OCI-LY7 (cell line): ENCODE measurements around the gene ARL3. TPM values are rescaled to one million over a fixed set of nuclear protein-coding genes. Genes with fewer than 3 reads are reported as not detected.

Experiments
- BruUV-seq: library from RNA; stranded (reverse); fragments of 400-500 nt; replicated peaks from 2 replicates; lab custom pipeline; 2021; lab: Mats Ljungman, UMichigan
- CTCF ChIA-PET: fragments of 300-600 bp; sonication (Branson Sonifier 250); formaldehyde crosslinking; loops from one replicate; lab custom pipeline; 2022; ENCODE audit warnings: antibody characterized with exemption; ENCODE audit not compliant: unreplicated experiment; lab: Charles Lee
- POLR2A ChIA-PET: fragments of 300-600 bp; sonication (Branson Sonifier 250); formaldehyde crosslinking; loops from one replicate; lab custom pipeline; 2022; ENCODE audit warnings: antibody characterized with exemption; lab: Charles Lee
- DNase-seq: peaks from one replicate; pipeline ENCODE4 v3.0.0-alpha.2; 2015; ENCODE audit warnings: low spot score
- H2AFZ ChIP-seq: fragments of 200-600 bp; sonication (generic), shearing (Covaris generic); 2 replicates; pipeline ENCODE4 v1.6.1; 2014; ENCODE audit warnings: mild to moderate bottlenecking, antibody characterized with exemption, low read length, moderate library complexity
- H3K27ac ChIP-seq: fragments of 200-600 bp; sonication (generic); 2 replicates; pipeline ENCODE4 v1.5.1; 2014; ENCODE audit warnings: mixed run types, low read depth, mild to moderate bottlenecking, moderate library complexity, low read length, inconsistent platforms; ENCODE audit not compliant: poor library complexity, severe bottlenecking
- H3K36me3 ChIP-seq: fragments of 200-600 bp; sonication (generic); 2 replicates; pipeline ENCODE4 v1.6.1; 2014; ENCODE audit warnings: mild to moderate bottlenecking, antibody characterized with exemption, low read length, moderate library complexity, mixed read lengths; ENCODE audit not compliant: insufficient read depth
- H3K4me1 ChIP-seq: fragments of 200-600 bp; sonication (generic); 2 replicates; pipeline ENCODE4 v1.5.1; 2014; ENCODE audit warnings: mild to moderate bottlenecking, low read length; ENCODE audit not compliant: insufficient read depth, poor library complexity, severe bottlenecking
- H3K4me2 ChIP-seq: fragments of 200-600 bp; sonication (generic); 2 replicates; pipeline ENCODE4 v1.6.1; 2014; ENCODE audit warnings: mild to moderate bottlenecking, low read length
- H3K4me3 ChIP-seq: fragments of 200-600 bp; sonication (generic); 2 replicates; pipeline ENCODE4 v1.5.1; 2014; ENCODE audit warnings: mild to moderate bottlenecking, low read depth, low read length; ENCODE audit not compliant: poor library complexity, severe bottlenecking
- H3K79me2 ChIP-seq: fragments of 200-600 bp; sonication (generic); 2 replicates; pipeline ENCODE4 v1.6.1; 2016; ENCODE audit warnings: low read depth, mild to moderate bottlenecking, low read length, moderate library complexity, mixed read lengths; ENCODE audit not compliant: insufficient read depth
- H3K9me2 ChIP-seq: fragments of 200-600 bp; sonication (generic); 2 replicates; pipeline ENCODE4 v1.6.1; 2016; ENCODE audit warnings: mild to moderate bottlenecking, low read length, mixed read lengths; ENCODE audit not compliant: insufficient read depth
- H3K9me3 ChIP-seq: fragments of 200-600 bp; sonication (generic); 2 replicates; pipeline ENCODE4 v1.6.1; 2014; ENCODE audit warnings: mild to moderate bottlenecking, mixed run types, low read length, mixed read lengths
- H4K20me1 ChIP-seq: fragments of 200-600 bp; sonication (generic); 2 replicates; pipeline ENCODE4 v1.6.1; 2014; ENCODE audit warnings: mild to moderate bottlenecking, antibody characterized with exemption, low read length, moderate library complexity, mixed read lengths; ENCODE audit not compliant: insufficient read depth
- CTCF ChIP-seq: fragments of 200-600 bp; sonication (generic); conservative IDR thresholded peaks from 2 replicates; pipeline ENCODE4 v1.5.1; 2014; ENCODE audit warnings: mild to moderate bottlenecking, antibody characterized with exemption, low read length, moderate library complexity, mixed read lengths
- EZH2phosphoT487 ChIP-seq: fragments of 200-600 bp; sonication (generic); IDR thresholded peaks from 2 replicates; pipeline ENCODE4 v1.6.1; 2018; ENCODE audit warnings: low read depth, borderline replicate concordance, mild to moderate bottlenecking, mixed run types, antibody characterized with exemption, low read length, moderate library complexity, mixed read lengths
- intact Hi-C: fragments of 100-400 bp; cut with micrococcal nuclease; formaldehyde crosslinking; loops from one replicate; pipeline ENCODE4 v1.10.0; 2022; ENCODE audit not compliant: unreplicated experiment
- total RNA-seq, 2 experiments: library from RNA; depleted of rRNA in 1 of 2; stranded (reverse); fragments of >200 nt in 1 of 2; shearing (Covaris generic) in 1 of 2; gene quantifications; 2 replicates each; pipeline ENCODE4 v1.2.3, GENCODE V29; 2014 to 2022

Gene ARL3
- total RNA-seq, 2 experiments from 2014 or later, result 7.3 to 11.7 TPM

- Histone ChIP-seq H3K36me3 (peaks cover 49% of the 10 kb centered on the region), H3K4me1 (peaks cover 68% of the 10 kb centered on the region), H3K4me3 (peak overlapping the region; percentile 84), H4K20me1 (0 out of 2 replicates have a peak, but pooled peaks cover 3% of the 10 kb centered on the region), H3K4me2 (peak overlapping the region; percentile 82), H3K9me2 (no peaks in the 10 kb centered on the region), H3K9me3 (no peaks in the 10 kb centered on the region), H2AFZ (no peak overlapping the region), H3K27ac (peak overlapping the region; percentile 95), H3K79me2 (peaks cover 85% of the 10 kb centered on the region)
- TF ChIP-seq EZH2phosphoT487, result no peak
- intact Hi-C loops, result loop anchor here (5.0 to 10.0 kb wide), 4 partner anchors 196 to 954 kb away; partner anchors contain the start of genes C10orf95, FBXW4, NT5C2 and PPRC1
- no TSS peak for BruUV-seq
- ChIA-PET POLR2A (interaction anchor here (0.6 to 2.7 kb wide), 2 partner anchors 12 to 35 kb away, joined by 4 to 17 read pairs; no protein-coding TSS in a partner anchor), CTCF (no interaction called here)
- peak; percentile 39 for DNase-seq
Observed at GRCh38 chr10:102648269-102648888, 65.8 kb downstream of the ARL3 start.

DNA sequence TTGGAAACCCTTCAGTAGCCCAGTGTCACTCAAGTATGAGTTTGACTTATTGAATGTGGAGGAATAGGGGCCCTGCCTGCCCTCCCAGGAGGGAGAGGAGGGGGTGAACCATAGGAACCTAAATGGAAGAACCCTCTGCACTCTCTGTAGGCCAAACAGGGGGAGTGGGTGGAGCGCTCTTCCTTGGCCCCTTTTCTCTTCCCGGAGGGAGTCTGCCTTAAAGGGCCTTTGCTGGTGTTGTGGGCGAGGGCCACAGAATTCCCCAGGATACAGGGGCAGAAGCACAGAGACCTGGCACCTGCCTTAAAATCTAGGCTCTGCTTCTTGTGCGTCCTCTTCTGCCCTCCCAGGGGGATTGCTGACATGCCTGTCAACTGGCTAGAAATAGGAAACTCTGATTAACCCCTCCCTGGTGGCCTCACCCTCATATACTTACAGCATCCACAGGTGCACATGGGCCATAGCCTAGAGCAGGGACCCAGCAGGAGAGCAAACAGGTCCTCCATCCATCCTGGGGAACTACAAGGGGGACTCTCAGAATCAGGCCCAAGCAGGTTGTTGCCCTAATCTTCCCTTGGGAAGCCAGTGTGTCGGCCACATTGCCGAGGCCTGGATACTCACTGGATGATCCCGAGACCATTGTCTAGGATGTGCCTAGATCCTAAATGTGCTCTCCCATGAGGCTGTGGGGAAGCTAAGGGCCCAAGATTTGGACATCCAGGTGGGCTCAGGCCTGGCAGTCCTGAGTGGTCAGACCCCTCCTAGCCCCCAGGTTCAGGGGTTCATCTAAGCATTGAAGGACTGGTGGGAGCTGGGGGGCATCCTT is 66.5 kb downstream of the ARL3 start:
- no peak overlapping the region for H2AFZ ChIP-seq
- H3K27ac ChIP-seq, result peak overlapping the region; percentile 95
- peaks cover 82% of the 10 kb centered on the region for H3K79me2 ChIP-seq
- H3K36me3 ChIP-seq, result peaks cover 42% of the 10 kb centered on the region; the same call in 1 of the 2 replicates
- POLR2A ChIA-PET, result interaction anchor here (0.6 to 2.7 kb wide), 2 partner anchors 13 to 35 kb away, joined by 4 to 17 read pairs; no protein-coding TSS in a partner anchor
- BruUV-seq, result no TSS peak
- peak overlapping the region; percentile 82 for H3K4me2 ChIP-seq
- intact Hi-C loops, result loop anchor here (1.0 to 10.0 kb wide), 7 partner anchors 14 to 953 kb away; partner anchors contain the start of genes ACTR1A, C10orf95, FBXW4 and NT5C2
- peak; percentile 93 for DNase-seq
- H3K4me3 ChIP-seq, result peak overlapping the region; percentile 84
- no peaks in the 10 kb centered on the region for H4K20me1 ChIP-seq
- no peaks in the 10 kb centered on the region for H3K9me2 ChIP-seq
- CTCF ChIA-PET, result no interaction called here
- H3K4me1 ChIP-seq, result peaks cover 61% of the 10 kb centered on the region
- H3K9me3 ChIP-seq, result no peaks in the 10 kb centered on the region
- TF ChIP-seq EZH2phosphoT487 (no peak), CTCF (no peak)
